GM19240 (cell line): ENCODE data around the gene BTBD10.

Source experiments
- DNase-seq: peaks from one replicate; pipeline ENCODE4 v3.0.0; 2011; ENCODE audit warnings: low spot score; ENCODE audit not compliant: insufficient read length

BTBD10 gene

GRCh38 chr11:13375798-13376197, 87.2 kb downstream of the BTBD10 start:
- no peak for DNase-seq

GRCh38 chr11:13373216-13373615, 89.8 kb downstream of the BTBD10 start:
- no peak for DNase-seq

GRCh38 chr11:13368041-13368446, 95.0 kb downstream of the BTBD10 start:
- no peak for DNase-seq

GRCh38 chr11:13367115-13367514, 95.9 kb downstream of the BTBD10 start:
- no peak for DNase-seq

- no peak for DNase-seq
Observed at GRCh38 chr11:13366266-13367026, 96.6 kb downstream of the BTBD10 start.

- DNase-seq, result no peak
Observed at GRCh38 chr11:13364388-13364787, 98.6 kb downstream of the BTBD10 start.

- no peak for DNase-seq
Observed at GRCh38 chr11:13362596-13363109, 100.4 kb downstream of the BTBD10 start.

GRCh38 chr11:13358596-13359270, 104.3 kb downstream of the BTBD10 start:
- no peak for DNase-seq

- no peak for DNase-seq
Observed at GRCh38 chr11:13357232-13357631, 105.8 kb downstream of the BTBD10 start.

GRCh38 chr11:13355191-13355590, 107.8 kb downstream of the BTBD10 start:
- DNase-seq, result no peak

- DNase-seq, result no peak
Observed at GRCh38 chr11:13354335-13354734, 108.7 kb downstream of the BTBD10 start.

- DNase-seq, result no peak
Observed at GRCh38 chr11:13352711-13353110, 110.3 kb downstream of the BTBD10 start.

GRCh38 chr11:13349581-13349980, 113.4 kb downstream of the BTBD10 start:
- no peak for DNase-seq

- DNase-seq, result no peak
Observed at GRCh38 chr11:13349046-13349445, 114.0 kb downstream of the BTBD10 start.

- no peak for DNase-seq
Observed at GRCh38 chr11:13348305-13348704, 114.7 kb downstream of the BTBD10 start.

GRCh38 chr11:13347901-13348300, 115.1 kb downstream of the BTBD10 start:
- DNase-seq, result no peak

- no peak for DNase-seq
Observed at GRCh38 chr11:13346470-13346869, 116.6 kb downstream of the BTBD10 start.

GRCh38 chr11:13344818-13345217, 118.2 kb downstream of the BTBD10 start:
- DNase-seq, result no peak

GRCh38 chr11:13343931-13344717, 118.9 kb downstream of the BTBD10 start:
- peak; percentile 45 for DNase-seq

GRCh38 chr11:13343067-13343466, 120.0 kb downstream of the BTBD10 start:
- no peak for DNase-seq

GRCh38 chr11:13341026-13341425, 122.0 kb downstream of the BTBD10 start:
- DNase-seq, result no peak
